ENCODE data around the gene PAM.

PAM gene

GRCh38 chr5:102876610-102877009, 121.5 kb downstream of the PAM start:
- DNase-seq (ENCODE audit: extremely low read depth, low read depth) = no peak
- H3K4me3 ChIP-seq (replicated peaks; ENCODE audit: low read depth, low read length) = no peak overlapping the region
- no peak for TF ChIP-seq CTCF (IDR thresholded peaks at IDR 0.05; ENCODE audit: low read depth, low read length, missing control alignments)

- H3K4me3 ChIP-seq (replicated peaks; ENCODE audit: low read depth, low read length) = no peak overlapping the region
- TF ChIP-seq CTCF (IDR thresholded peaks at IDR 0.05; ENCODE audit: low read depth, low read length, missing control alignments) = no peak
- DNase-seq (ENCODE audit: extremely low read depth, low read depth) = no peak
These were observed 124.6 kb downstream of the PAM start for GRCh38 chr5:102879741-102880140.

GRCh38 chr5:102886586-102886985, 131.5 kb downstream of the PAM start:
- DNase-seq (ENCODE audit: extremely low read depth, low read depth) = no peak
- H3K4me3 ChIP-seq (replicated peaks; ENCODE audit: low read depth, low read length) = no peak overlapping the region
- TF ChIP-seq CTCF (IDR thresholded peaks at IDR 0.05; ENCODE audit: low read depth, low read length, missing control alignments) = no peak

GRCh38 chr5:102888483-102888882, 133.4 kb downstream of the PAM start:
- no peak for DNase-seq (ENCODE audit: extremely low read depth, low read depth)
- no peak overlapping the region for H3K4me3 ChIP-seq (replicated peaks; ENCODE audit: low read depth, low read length)
- no peak for TF ChIP-seq CTCF (IDR thresholded peaks at IDR 0.05; ENCODE audit: low read depth, low read length, missing control alignments)

GRCh38 chr5:102889033-102889432, 133.9 kb downstream of the PAM start:
- no peak for DNase-seq (ENCODE audit: extremely low read depth, low read depth)
- TF ChIP-seq CTCF (IDR thresholded peaks at IDR 0.05; ENCODE audit: low read depth, low read length, missing control alignments) = no peak
- H3K4me3 ChIP-seq (replicated peaks; ENCODE audit: low read depth, low read length) = no peak overlapping the region

GRCh38 chr5:102890133-102890532, 135.0 kb downstream of the PAM start:
- no peak overlapping the region for H3K4me3 ChIP-seq (replicated peaks; ENCODE audit: low read depth, low read length)
- no peak for DNase-seq (ENCODE audit: extremely low read depth, low read depth)
- TF ChIP-seq CTCF (IDR thresholded peaks at IDR 0.05; ENCODE audit: low read depth, low read length, missing control alignments) = no peak

- DNase-seq (ENCODE audit: extremely low read depth, low read depth) = no peak
- no peak for TF ChIP-seq CTCF (IDR thresholded peaks at IDR 0.05; ENCODE audit: low read depth, low read length, missing control alignments)
- H3K4me3 ChIP-seq (replicated peaks; ENCODE audit: low read depth, low read length) = no peak overlapping the region
These were observed 136.1 kb downstream of the PAM start for GRCh38 chr5:102891175-102891574.
